ENCODE data around the gene LONP1.
A peak's percentile ranks its signal among the peaks of the same experiment; 100 is the strongest.
"Not testable (repeated sequence)": the region's sequence is repeated elsewhere in the genome, so short reads cannot be mapped to it uniquely, and the experiment has no call there.

Gene LONP1

DNA sequence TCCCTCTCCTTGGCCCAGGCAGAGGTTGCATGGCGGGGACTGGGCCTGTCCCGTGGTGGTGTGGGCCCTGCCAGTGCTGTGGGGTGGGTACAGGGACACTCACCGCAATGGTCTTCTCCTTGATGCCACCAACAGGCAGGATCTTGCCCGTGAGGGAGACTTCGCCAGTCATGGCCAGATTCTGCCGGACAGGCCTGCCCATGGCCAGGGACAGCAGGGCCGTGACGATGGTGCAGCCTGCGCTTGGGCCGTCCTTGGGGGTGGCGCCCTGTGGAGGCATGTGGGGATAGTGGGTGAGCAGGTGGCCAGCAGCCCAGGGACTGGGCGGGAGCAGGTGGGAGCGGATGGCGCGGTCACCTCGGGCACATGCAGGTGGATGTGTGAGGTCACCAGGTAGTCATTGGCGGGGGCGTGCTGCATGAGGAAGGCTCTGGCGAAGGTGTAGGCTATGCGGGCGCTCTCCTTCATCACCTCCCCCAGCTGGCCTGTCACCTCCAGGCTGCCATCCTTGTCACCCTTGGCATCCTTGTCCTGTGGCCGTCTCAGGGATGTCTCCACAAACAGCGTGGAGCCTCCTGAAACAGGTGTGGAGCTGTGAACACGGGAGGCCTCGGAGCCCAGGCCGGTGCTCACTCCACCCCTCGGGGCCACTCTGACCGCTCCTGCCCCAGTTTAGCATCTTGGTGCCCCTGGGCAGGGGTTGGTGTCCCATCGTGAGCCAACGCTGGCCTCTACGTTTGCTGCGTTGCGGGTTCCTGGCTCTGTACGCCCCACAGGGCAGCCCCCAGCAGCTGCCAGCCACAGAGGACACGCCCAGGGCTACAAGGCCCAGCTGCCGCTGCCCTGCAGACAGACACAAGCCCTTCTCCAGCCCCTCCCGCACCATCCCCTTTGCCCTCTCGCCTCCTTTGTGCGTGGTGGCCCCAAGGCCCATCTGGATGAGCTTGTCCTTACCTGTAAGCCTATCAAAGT lies 26.5 kb downstream of the LONP1 start:
- no peak for DNase-seq (ENCODE audit: low read depth)

DNA sequence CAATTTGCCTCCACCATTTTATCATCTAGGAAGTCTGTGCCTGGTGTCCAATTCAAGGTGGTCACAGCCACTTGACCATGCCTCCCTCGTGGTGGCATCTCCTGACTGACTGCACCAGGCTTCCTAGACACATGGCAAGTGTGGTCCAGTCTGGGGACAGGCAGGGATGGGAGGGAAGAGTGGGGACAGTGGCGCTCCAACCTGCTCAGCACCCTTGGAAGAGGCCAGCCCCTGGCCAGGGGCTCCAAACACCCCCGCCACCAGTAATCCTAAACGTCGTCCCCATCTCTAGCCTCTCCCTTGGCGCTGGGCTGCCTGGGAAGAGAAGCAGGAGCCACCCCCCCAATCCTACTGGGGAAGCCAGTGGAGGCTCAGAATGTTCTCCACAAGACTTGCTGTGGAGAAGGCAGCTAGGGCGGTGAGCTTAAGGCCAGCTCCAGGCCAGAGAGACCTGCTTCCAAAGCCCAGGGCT lies 27.2 kb downstream of the LONP1 start:
- DNase-seq (ENCODE audit: low read depth): no peak

DNA sequence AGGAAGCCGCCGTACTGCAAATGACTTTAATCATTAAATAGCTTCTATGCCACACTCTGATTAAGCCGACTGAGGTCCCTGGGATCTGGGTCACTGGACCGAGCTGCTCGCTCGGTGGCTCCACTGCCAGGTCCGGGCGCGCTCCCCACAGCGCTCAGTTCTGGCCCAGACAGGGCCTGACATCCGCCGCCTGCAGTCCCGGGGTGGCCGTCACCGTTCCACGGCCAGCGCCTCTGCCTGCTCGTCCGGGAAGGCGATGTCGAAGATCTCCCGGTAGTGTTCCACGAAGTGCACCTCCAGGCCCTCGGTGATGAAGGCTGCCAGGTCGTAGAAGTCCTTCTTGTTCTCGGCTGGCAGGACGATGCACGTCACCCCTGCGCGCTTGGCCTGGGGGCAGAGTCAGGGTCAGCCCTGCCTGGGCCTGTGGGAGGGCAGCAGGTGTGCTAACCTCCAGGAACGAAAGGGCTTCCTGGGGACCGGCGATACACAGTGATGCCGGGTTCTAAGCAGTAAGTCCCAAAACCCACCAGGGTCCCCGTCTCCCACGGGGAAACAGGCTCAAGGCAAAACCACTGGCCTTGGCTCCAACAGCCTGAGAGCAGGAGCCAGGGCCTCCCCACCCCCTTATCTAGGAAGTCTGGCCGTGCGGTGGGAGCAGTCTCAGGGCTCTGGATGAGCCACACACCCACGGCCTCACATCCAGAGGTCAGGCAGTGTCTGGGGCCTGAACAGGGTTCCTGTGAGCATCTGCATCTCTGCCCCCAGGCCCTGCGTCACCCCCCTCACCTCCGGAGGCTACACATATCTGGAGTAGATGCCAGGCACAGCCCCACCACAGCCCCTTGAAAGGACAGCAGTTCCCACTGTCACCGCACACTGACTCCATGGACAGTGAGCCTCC lies 27.9 kb downstream of the LONP1 start:
- no peak for DNase-seq (ENCODE audit: low read depth)

DNA sequence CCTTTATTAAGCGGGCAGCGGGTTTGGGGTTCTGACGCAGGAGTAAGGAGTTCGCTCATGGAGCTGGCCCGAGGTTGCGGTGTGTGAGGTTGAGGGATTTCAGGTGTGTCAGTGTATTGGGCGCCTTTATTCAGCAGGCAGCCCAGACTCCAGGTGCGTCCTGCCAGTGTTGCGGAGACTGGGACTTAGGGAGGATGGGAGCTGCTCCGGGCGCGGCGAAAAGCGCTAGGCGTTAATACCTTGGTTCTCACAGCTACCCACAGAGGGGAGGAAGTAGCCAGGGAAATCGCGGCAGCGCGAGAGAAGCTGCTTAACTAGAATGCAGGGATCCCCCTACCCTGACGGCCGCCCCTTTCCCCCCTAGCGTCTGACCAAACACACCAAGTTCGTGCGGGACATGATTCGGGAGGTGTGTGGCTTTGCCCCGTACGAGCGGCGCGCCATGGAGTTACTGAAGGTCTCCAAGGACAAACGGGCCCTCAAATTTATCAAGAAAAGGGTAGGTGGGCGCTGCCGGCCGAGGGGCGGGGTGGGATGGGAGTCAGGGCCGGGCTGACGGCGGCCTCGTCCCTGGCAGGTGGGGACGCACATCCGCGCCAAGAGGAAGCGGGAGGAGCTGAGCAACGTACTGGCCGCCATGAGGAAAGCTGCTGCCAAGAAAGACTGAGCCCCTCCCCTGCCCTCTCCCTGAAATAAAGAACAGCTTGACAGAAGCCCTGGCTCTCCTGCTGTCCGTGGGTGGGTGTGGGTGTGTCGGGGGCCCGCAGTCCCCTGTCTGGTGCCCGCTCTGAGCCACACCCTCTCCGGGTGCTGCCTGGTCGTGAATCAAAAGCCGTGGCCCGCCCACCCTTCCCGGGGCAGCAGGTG lies 28.8 kb downstream of the LONP1 start:
- DNase-seq (ENCODE audit: low read depth): no peak

DNA sequence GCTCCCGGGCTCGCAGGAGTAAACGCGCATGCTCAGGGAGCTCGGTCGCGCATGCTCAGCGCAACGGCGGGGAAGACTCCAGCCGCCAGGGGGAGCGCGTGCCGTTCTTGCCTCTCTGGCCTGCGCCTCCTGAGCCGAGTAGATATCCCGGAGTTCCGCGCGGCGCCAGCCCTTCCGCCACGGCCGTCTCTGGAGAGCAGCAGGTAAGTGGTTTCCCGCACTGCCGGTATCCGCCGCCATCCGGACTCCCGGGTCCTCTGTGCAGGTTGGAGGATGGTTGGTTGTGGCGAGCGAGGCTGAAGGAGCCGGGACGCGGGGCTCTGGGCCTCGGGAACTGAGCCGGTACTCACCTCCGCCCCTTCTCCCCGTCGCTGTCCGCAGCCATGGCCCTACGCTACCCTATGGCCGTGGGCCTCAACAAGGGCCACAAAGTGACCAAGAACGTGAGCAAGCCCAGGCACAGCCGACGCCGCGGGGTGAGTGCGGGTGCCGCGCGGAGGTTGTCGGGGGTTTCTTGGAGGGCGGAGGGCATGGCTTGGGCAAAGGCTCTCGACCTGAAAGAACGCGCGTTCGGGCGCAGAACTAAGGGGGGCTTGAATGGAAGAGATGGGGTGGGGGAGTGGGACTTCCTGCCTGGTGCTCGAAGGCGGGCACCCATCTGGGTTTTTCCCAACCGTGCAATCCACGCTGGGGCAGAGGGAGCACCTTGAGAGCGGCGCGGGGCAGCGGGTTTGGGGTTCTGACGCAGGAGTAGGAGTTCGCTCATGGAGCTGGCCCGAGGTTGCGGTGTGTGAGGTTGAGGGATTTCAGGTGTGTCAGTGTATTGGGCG lies 29.6 kb downstream of the LONP1 start, which contains the start of gene RPL36:
TSS of gene RPL36 (plus strand) at position 171 of the 830 bp plus-strand sequence. CDS start at position 384, 213 bp downstream.
- DNase-seq (ENCODE audit: low read depth): peak; percentile 93

DNA sequence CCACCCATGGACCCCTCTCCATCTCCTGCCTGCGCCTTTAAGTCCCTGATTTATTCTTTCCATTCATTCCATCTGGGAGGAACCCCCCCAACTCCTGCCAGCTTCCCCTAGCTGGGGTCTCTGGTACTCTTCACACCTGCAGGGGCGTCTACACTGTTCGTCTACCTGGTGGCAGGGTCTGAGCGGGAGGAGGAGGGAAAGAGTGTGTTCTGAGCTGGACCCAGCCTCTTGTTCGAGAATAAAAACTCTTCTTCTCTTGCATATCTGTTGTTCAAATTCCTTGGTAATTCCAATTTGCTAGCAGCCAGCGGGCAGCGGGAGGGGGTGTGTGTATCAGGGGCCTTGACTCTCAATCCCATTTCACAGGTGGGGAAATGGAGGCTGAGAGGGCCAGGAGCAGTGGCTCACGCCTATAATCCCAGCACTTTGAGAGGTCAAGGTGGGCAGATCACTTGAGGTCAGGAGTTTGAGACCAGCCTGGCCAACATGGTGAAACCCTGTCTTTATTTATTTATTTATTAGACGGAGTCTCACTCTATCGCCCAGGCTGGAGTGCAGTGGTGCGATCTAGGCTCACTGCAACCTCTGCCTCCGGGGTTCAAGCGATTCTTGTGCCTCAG lies 31.6 kb downstream of the LONP1 start:
- not testable (repeated sequence) for DNase-seq (ENCODE audit: low read depth)

DNA sequence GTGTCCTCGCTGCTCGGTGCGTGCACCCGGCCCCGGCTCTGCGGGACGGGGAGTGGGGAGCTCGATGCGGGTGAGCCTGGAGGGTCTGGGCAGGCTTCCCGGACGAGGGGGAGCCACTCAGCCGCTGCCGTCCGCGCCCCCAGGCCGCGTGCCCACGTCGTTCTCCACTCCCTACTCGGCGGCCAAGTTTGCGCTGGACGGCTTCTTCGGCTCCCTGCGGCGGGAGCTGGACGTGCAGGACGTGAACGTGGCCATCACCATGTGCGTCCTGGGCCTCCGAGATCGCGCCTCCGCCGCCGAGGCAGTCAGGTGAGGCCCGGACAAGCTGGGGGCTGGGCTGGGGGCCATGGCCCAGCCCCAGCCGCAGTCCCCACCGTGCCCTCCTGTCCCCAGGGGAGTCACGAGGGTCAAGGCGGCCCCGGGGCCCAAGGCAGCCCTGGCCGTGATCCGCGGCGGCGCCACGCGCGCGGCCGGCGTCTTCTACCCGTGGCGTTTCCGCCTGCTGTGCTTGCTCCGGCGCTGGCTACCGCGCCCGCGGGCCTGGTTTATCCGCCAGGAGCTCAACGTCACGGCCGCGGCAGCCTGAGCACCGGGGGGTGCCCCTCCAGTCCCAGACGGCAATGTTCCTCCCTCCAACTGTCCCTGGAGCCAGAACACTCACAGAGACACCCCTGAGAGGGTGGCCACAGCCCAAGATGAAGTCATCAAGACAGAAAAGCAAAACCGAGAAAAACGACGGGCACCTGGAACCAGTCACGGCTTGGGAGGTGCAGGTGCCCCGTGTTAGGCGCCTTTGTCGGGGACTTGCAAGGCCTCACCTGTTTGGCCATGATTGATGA lies 32.4 kb downstream of the LONP1 start:
- no peak for DNase-seq (ENCODE audit: low read depth)

DNA sequence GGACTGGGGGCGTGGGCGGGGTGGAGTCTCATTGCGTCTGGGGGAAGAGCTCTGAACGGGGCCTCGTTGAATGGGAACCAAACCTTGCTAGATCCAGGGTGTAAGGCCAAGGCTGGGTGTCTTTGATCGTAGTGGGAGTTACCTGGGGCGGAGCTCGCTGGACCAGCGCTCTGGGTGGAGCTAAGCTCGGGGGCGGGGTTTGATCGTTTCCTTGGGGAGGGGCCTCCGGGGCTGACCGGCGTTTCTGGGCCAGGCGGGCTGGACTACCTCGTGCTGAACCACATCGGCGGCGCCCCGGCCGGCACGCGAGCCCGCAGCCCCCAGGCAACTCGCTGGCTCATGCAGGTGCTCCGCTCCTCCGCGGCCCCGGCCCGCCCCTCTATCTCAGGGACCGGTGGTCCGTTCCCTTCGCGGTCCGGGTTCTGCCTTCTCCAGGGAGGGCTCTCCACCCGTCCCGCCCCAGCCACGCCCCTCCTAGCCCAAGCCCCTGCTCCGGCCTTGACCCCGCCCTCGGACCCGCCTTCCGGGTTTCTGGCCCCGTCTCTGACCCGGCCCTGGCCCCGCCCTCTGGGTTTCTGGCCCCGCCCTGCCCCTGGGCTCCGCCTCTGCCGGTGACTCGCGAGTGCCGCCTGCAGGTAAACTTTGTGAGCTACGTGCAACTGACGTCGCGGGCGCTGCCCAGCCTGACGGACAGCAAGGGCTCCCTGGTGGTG lies 33.1 kb downstream of the LONP1 start:
- DNase-seq (ENCODE audit: low read depth): peak; percentile 91

DNA sequence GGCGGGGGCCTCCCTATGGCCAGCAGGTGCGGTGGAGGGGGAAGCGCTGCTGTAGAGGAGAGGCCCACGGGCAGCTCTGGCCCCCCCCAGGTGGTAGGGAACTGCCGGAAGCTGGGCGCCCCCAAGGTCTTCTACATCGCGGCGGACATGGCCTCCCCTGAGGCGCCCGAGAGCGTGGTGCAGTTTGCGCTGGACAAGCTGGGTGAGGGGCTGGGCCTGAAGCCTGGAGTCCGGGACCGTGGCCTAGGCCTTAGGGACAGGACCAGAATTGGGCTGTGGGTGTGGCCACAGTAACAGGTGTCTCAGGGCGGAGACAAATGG lies 33.7 kb downstream of the LONP1 start:
- DNase-seq (ENCODE audit: low read depth): no peak

DNA sequence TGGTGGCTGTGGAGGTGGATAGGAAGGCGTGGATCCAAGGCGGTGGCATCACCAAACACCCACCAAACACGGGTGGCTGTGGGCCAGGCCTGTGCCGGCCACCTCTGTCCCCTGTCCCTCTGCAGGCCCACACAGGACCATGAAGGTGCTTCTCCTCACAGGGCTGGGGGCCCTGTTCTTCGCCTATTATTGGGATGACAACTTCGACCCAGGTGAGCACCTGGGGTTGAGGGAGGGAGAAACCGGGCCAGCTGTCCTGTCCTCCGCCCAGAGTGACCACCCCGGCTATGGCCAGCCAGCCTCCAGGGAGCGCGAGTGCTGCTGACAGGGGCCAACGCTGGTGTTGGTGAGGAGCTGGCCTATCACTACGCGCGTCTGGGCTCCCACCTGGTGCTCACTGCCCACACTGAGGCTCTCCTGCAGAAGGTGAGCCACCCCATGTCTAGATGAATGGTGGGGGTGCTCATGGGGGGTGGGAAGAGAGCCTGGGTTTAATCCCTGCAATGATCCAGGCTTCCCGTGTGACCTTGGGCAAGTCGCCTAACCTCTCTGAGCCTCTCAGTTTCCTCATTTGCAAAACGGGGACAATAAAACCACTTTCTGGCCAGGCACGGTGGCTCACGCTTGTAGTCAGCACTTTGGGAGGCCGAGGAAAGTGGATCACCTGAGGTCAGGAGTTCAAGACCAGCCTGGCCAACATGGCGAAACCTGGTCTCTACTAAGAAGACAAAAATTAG lies 35.1 kb downstream of the LONP1 start:
- no peak for DNase-seq (ENCODE audit: low read depth)

DNA sequence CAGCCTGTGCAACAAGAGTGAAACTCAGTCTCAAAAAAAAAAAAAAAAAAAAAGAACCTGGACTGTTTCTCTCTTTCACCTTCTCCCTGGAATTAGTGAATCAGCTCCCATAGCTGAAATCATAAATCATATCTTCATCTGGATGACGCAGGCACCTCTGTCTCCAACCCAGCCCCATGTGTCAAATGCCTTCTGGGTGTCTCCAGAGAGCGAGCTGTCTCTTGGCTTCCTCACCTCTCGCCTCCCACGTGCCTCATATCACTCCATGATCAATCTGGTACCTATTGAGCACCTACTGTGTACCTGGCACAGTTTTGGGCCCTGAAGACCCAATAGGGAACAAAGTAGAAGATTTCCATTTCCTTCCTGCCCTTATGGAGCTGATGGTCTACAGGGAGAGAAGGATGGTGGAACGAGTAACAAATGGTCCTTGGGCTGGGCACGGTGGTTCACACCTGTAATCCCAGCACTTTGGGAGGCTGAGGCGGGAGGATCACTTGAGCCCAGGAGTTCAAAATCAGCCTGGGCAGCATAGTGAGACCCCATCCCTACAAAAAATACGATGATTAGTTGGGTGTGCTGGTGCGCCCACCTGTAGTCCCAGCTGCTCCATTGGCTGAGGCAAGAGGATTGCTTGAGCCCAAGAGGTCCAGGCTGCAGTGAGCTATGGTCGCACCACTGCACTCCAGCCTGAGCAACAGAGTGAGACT lies 36.6 kb downstream of the LONP1 start:
- no peak for DNase-seq (ENCODE audit: low read depth)

DNA sequence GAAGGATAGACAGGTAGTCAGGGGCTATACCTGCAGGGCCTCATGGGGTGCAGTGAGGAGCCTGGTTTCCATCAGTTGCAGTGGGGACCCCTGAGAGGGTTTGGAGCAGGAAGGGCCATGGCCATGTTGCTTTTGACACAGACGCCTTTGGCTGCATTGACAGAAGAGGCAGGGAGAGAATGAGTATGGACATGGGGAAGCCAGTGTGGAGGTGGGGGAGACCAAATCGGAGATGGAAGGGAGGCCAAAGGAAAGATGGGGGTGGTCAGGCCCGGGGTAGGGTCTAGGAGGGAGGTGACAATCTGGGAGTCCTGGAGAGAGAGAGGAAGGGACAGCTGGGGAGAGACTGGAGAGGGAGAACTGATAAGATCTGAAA lies 37.9 kb downstream of the LONP1 start:
- DNase-seq (ENCODE audit: low read depth): no peak

DNA sequence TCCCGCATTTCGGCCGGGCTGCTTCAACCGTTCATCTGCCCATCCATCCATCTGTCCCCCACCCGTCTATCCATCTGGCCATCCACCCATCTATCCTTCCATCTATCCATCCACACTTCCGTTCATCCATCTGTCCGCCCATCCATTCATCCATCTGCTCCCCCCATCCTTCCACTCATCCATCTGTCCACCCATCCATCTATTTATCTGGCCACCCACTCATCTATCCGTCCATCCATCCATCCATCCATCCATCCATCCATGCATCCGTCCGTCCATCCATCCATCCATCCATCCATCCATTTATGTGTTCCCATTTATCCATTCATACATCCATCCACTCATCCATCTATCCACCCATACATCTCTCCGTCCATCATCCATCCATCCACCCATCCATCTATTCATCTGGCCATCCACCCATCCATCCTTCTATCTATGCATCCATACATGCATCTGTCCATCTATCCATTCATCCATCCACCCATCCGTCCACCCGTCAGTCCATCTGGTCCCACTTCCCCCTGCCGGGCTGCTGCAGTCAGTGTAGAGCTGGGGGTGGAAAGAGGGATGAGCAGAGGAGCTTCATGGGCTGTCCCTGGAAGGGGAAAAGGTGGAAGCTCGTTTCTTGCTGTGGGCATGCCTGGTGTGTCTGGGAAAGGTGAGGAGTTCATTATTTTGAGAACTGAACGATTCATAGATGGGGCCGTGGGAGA lies 38.4 kb downstream of the LONP1 start:
- no peak for DNase-seq (ENCODE audit: low read depth)

DNA sequence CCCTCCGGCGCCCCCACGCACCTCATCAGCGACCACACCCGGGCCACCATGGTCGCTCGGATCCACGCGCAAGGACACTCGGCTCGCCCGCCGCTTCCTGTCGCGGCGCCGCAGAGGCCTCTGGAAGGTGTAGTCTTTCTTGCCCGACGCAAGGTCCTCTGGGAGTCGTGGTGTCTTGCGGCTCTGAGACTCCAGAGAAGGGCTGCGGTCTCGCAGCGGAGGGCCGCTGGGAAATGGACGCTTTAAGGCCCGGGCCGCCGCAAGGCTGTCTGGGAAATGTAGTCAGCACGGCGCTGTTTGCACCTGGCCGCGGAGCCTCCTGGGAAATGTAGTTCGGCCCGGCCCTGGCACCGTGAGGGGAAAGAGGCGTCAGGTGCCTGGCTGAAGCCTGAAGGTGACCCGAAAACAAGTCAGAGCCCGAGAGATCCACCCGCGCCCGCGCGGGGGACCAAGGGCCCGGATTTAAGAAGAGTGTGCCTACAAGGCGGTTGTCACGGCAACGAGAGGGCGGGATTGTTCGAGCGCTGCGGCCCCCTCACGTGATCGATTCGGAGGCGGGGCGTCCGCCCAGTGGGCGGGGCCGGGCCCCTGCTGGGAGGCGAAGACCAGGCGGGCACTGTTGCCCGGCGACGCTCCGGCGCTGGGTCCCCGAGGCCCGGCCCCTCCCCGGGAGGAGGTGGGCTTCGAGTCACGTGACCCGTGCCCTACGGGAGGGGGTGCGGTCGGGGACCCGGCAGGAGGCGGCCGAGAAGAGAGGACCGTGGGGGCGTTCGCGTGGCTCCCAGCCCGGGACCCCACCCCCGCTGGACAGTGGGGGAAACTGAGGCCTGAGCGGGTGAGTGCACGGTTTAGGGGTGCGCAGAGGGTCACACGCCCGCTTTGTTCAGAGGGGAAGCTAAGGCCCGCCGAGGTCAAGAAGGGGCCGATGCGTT lies 39.2 kb downstream of the LONP1 start, which contains the start of the genes HSD11B1L and MICOS13:
TSS of gene HSD11B1L (plus strand) at position 591 of the 932 bp plus-strand sequence. CDS start 3,806 bp downstream, outside the sequence.
TSS of gene MICOS13 (minus strand) at position 80 of the 932 bp plus-strand sequence. CDS start at position 50, 30 bp downstream.
- peak; percentile 98 for DNase-seq (ENCODE audit: low read depth)

DNA sequence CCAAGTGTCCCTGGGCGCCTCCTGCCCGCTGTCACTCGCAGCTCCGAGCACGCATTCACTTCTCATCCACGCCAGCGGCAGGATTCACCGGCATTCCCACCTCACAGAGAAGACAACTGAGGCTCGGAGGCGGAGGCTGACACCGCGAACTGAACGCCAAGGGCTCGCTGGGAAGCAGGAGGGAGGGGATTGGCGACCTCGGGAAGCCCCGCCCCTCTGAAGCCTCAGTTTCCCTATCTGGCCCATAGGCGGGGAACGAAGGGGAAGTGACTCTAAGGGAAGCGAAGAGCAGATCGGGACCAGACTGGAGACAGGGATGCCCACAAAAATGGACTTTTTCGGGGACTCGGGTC lies 39.9 kb downstream of the LONP1 start:
- no peak for DNase-seq (ENCODE audit: low read depth)

All from CMK (cell line).